HG02884 (cell line): ENCODE data around the gene KRTAP26-1.

Experiments
- ATAC-seq: cut with Tn5 transposase; IDR thresholded peaks from one replicate; pipeline ENCODE4 v1.9.1; 2021; ENCODE audit warnings: mild to moderate bottlenecking, moderate library complexity; ENCODE audit not compliant: unreplicated experiment

KRTAP26-1 gene

GRCh38 chr21:30271611-30272010, 48.5 kb downstream of the KRTAP26-1 start:
- no peak for ATAC-seq

- no peak for ATAC-seq
Measured at GRCh38 chr21:30271156-30271555, 49.0 kb downstream of the KRTAP26-1 start.

- ATAC-seq = no peak
Measured at GRCh38 chr21:30269803-30270530, 50.1 kb downstream of the KRTAP26-1 start.
